Brain microvascular endothelial cell (primary cell): ENCODE data around the gene TF.

ENCODE experiments used
- DNase-seq: peaks from one replicate; pipeline ENCODE4 v3.0.0-alpha.2; 2020
- H3K27ac ChIP-seq: fragments of 250-450 bp; sonication (Bioruptor Pico); 2 replicates; pipeline ENCODE4 v1.5.1; 2020; ENCODE audit warnings: mild to moderate bottlenecking, moderate library complexity
- H3K27me3 ChIP-seq: fragments of 250-450 bp; sonication (Bioruptor Pico); replicated peaks from 2 replicates; pipeline ENCODE4 v1.5.1; 2020; ENCODE audit warnings: mild to moderate bottlenecking
- H3K36me3 ChIP-seq: fragments of 250-450 bp; sonication (Bioruptor Pico); replicated peaks from 2 replicates; pipeline ENCODE4 v1.5.1; 2020; ENCODE audit warnings: mild to moderate bottlenecking
- H3K4me3 ChIP-seq: 2 replicates; pipeline ENCODE4 v1.5.1; 2011; ENCODE audit warnings: low read depth, mild to moderate bottlenecking, control low read depth, low read length, moderate library complexity
- in situ Hi-C: cut with HindIII; loops from 2 replicates; pipeline ENCODE4 v1.10.0; 2017; ENCODE audit warnings: low sequenced_read_pairs, low pct_ligation_motif_present
- TF ChIP-seq, protein P1 (sequence below): IDR thresholded peaks from 2 replicates; pipeline ENCODE4 v1.5.1; 2011; ENCODE audit warnings: low read depth, mild to moderate bottlenecking, moderate library complexity, low read length, control low read depth, inconsistent platforms; ENCODE audit errors: missing control alignments

TF gene

GRCh38 chr3:133841196-133841595, 95.0 kb downstream of the TF start:
- in situ Hi-C loops, result no loop called here
- DNase-seq, result no peak
- H3K4me3 ChIP-seq, result no peak overlapping the region

GRCh38 chr3:133842158-133842557, 96.0 kb downstream of the TF start:
- TF ChIP-seq, protein P1, sequence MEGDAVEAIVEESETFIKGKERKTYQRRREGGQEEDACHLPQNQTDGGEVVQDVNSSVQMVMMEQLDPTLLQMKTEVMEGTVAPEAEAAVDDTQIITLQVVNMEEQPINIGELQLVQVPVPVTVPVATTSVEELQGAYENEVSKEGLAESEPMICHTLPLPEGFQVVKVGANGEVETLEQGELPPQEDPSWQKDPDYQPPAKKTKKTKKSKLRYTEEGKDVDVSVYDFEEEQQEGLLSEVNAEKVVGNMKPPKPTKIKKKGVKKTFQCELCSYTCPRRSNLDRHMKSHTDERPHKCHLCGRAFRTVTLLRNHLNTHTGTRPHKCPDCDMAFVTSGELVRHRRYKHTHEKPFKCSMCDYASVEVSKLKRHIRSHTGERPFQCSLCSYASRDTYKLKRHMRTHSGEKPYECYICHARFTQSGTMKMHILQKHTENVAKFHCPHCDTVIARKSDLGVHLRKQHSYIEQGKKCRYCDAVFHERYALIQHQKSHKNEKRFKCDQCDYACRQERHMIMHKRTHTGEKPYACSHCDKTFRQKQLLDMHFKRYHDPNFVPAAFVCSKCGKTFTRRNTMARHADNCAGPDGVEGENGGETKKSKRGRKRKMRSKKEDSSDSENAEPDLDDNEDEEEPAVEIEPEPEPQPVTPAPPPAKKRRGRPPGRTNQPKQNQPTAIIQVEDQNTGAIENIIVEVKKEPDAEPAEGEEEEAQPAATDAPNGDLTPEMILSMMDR, result no peak
- Histone ChIP-seq H3K27ac (no peak overlapping the region), H3K27me3 (no peaks in the 10 kb centered on the region), H3K4me3 (no peak overlapping the region), H3K36me3 (no peaks in the 10 kb centered on the region)
- no peak for DNase-seq
- in situ Hi-C loops, result no loop called here

More at GRCh38 chr3:133841196-133841595, 95.0 kb downstream of the TF start:
- H3K27me3 ChIP-seq, result no peaks in the 10 kb centered on the region
- no peak overlapping the region for H3K27ac ChIP-seq
- H3K36me3 ChIP-seq, result no peaks in the 10 kb centered on the region
- TF ChIP-seq, protein P1, result no peak

GRCh38 chr3:133843634-133844033, 97.4 kb downstream of the TF start:
- no peaks in the 10 kb centered on the region for H3K27me3 ChIP-seq
- TF ChIP-seq, protein P1, result no peak
- H3K27ac ChIP-seq, result no peak overlapping the region
- H3K36me3 ChIP-seq, result no peaks in the 10 kb centered on the region
- DNase-seq, result peak; percentile 88
- no peak overlapping the region for H3K4me3 ChIP-seq
- in situ Hi-C loops, result no loop called here

GRCh38 chr3:133845127-133845526, 98.9 kb downstream of the TF start:
- Histone ChIP-seq H3K4me3 (no peak overlapping the region), H3K27me3 (no peaks in the 10 kb centered on the region), H3K36me3 (no peaks in the 10 kb centered on the region), H3K27ac (no peak overlapping the region)
- TF ChIP-seq, protein P1, result no peak
- no peak for DNase-seq
- in situ Hi-C loops, result no loop called here
